Measurements from ENCODE around the gene EARS2.
A peak's percentile ranks its signal among the peaks of the same experiment; 100 is the strongest.
"Not testable (repeated sequence)": the region's sequence is repeated elsewhere in the genome, so short reads cannot be mapped to it uniquely, and the experiment has no call there.

EARS2 gene

GRCh38 chr16:23567602-23568001 is 10.5 kb upstream of the EARS2 start:
- no peak for DNase-seq (ENCODE audit: low spot score)

GRCh38 chr16:23566724-23567123 is 9.6 kb upstream of the EARS2 start:
- DNase-seq (ENCODE audit: low spot score), result no peak

GRCh38 chr16:23564575-23565363 is 7.6 kb upstream of the EARS2 start:
- DNase-seq (ENCODE audit: low spot score), result no peak

GRCh38 chr16:23563186-23563585 is 6.0 kb upstream of the EARS2 start:
- no peak for DNase-seq (ENCODE audit: low spot score)

- DNase-seq (ENCODE audit: low spot score), result no peak
Observed at GRCh38 chr16:23562505-23562904, 5.4 kb upstream of the EARS2 start.

GRCh38 chr16:23561586-23561985 is 4.4 kb upstream of the EARS2 start:
- peak; percentile 35 for DNase-seq (ENCODE audit: low spot score)

- DNase-seq (ENCODE audit: low spot score), result peak; percentile 21
Observed at GRCh38 chr16:23557779-23558702, 891 bp upstream of the EARS2 start.

GRCh38 chr16:23554536-23554935 is 2.6 kb downstream of the EARS2 start:
- DNase-seq (ENCODE audit: low spot score), result no peak

GRCh38 chr16:23552161-23552560 is 5.0 kb downstream of the EARS2 start:
- DNase-seq (ENCODE audit: low spot score), result no peak

- DNase-seq (ENCODE audit: low spot score), result no peak
Observed at GRCh38 chr16:23549938-23550337, 7.2 kb downstream of the EARS2 start.

GRCh38 chr16:23544436-23544835 is 12.7 kb downstream of the EARS2 start:
- no peak for DNase-seq (ENCODE audit: low spot score)

- not testable (repeated sequence) for DNase-seq (ENCODE audit: low spot score)
Observed at GRCh38 chr16:23540817-23541178, 16.4 kb downstream of the EARS2 start.

- DNase-seq (ENCODE audit: low spot score), result no peak
Observed at GRCh38 chr16:23539984-23540816, 16.9 kb downstream of the EARS2 start.

GRCh38 chr16:23538919-23539278 is 18.3 kb downstream of the EARS2 start:
- DNase-seq (ENCODE audit: low spot score), result no peak

GRCh38 chr16:23537390-23537789 is 19.8 kb downstream of the EARS2 start:
- DNase-seq (ENCODE audit: low spot score), result no peak

GRCh38 chr16:23535901-23536300 is 21.2 kb downstream of the EARS2 start:
- DNase-seq (ENCODE audit: low spot score), result no peak

GRCh38 chr16:23534868-23535860 is 22.0 kb downstream of the EARS2 start:
- DNase-seq (ENCODE audit: low spot score), result no peak

- no peak for DNase-seq (ENCODE audit: low spot score)
Observed at GRCh38 chr16:23532448-23532847, 24.7 kb downstream of the EARS2 start.

GRCh38 chr16:23530062-23530461 is 27.1 kb downstream of the EARS2 start:
- no peak for DNase-seq (ENCODE audit: low spot score)

- no peak for DNase-seq (ENCODE audit: low spot score)
Observed at GRCh38 chr16:23528644-23529310, 28.4 kb downstream of the EARS2 start.
